ENCODE results near the gene MMP24.
A peak's percentile ranks its signal among the peaks of the same experiment; 100 is the strongest.
"Not testable (repeated sequence)": the region's sequence is repeated elsewhere in the genome, so short reads cannot be mapped to it uniquely, and the experiment has no call there.

Gene MMP24

GRCh38 chr20:35262321-35262720, 35.8 kb downstream of the MMP24 start:
- DNase-seq = not testable (repeated sequence)

GRCh38 chr20:35262731-35263531, 36.4 kb downstream of the MMP24 start:
- DNase-seq = peak; percentile 97

- DNase-seq = no peak
Observed at GRCh38 chr20:35263532-35264341, 37.2 kb downstream of the MMP24 start.

GRCh38 chr20:35264755-35265154, 38.3 kb downstream of the MMP24 start:
- DNase-seq = peak; percentile 96

- DNase-seq = no peak
Observed at GRCh38 chr20:35267092-35267491, 40.6 kb downstream of the MMP24 start.

- peak; percentile 94 for DNase-seq
Observed at GRCh38 chr20:35269055-35269781, 42.7 kb downstream of the MMP24 start.

GRCh38 chr20:35270021-35270902, 43.8 kb downstream of the MMP24 start:
- DNase-seq = peak; percentile 83

GRCh38 chr20:35271073-35271882, 44.8 kb downstream of the MMP24 start:
- peak; percentile 71 for DNase-seq

- no peak for DNase-seq
Observed at GRCh38 chr20:35271904-35272303, 45.4 kb downstream of the MMP24 start.

GRCh38 chr20:35273449-35274171, 47.1 kb downstream of the MMP24 start:
- no peak for DNase-seq

GRCh38 chr20:35274172-35275092, 47.9 kb downstream of the MMP24 start:
- peak; percentile 35 for DNase-seq

GRCh38 chr20:35275741-35276251, 49.3 kb downstream of the MMP24 start:
- no peak for DNase-seq

- no peak for DNase-seq
Observed at GRCh38 chr20:35276408-35276807, 49.9 kb downstream of the MMP24 start.

- DNase-seq = no peak
Observed at GRCh38 chr20:35277127-35277526, 50.6 kb downstream of the MMP24 start.

- DNase-seq = peak; percentile 97
Observed at GRCh38 chr20:35277531-35278395, 51.3 kb downstream of the MMP24 start, which contains the start of gene MMP24OS. Gene MMP24OS, minus strand, starts transcription at chr20:35278122. Its CDS starts 193 bp downstream, at chr20:35277929.

GRCh38 chr20:35279040-35279439, 52.5 kb downstream of the MMP24 start:
- no peak for DNase-seq

GRCh38 chr20:35279533-35280174, 53.2 kb downstream of the MMP24 start:
- no peak for DNase-seq

- DNase-seq = no peak
Observed at GRCh38 chr20:35280523-35280922, 54.0 kb downstream of the MMP24 start.
